Purkinje cell (primary cell): ENCODE data around the gene TMX4. TPM values are rescaled to one million over a fixed set of nuclear protein-coding genes. Genes with fewer than 3 reads are reported as not detected.

Experiments
- polyA plus RNA-seq: library from polyadenylated mRNA; unstranded; fragments of >200 nt; fragmentation: Nextera tagmentation; gene quantifications from 2 replicates; pipeline ENCODE4 v1.2.1, GENCODE V29; 2014

The TMX4 gene, protein sequence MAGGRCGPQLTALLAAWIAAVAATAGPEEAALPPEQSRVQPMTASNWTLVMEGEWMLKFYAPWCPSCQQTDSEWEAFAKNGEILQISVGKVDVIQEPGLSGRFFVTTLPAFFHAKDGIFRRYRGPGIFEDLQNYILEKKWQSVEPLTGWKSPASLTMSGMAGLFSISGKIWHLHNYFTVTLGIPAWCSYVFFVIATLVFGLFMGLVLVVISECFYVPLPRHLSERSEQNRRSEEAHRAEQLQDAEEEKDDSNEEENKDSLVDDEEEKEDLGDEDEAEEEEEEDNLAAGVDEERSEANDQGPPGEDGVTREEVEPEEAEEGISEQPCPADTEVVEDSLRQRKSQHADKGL
- polyA plus RNA-seq: 110 and 123 TPM in 2 replicates

DNA sequence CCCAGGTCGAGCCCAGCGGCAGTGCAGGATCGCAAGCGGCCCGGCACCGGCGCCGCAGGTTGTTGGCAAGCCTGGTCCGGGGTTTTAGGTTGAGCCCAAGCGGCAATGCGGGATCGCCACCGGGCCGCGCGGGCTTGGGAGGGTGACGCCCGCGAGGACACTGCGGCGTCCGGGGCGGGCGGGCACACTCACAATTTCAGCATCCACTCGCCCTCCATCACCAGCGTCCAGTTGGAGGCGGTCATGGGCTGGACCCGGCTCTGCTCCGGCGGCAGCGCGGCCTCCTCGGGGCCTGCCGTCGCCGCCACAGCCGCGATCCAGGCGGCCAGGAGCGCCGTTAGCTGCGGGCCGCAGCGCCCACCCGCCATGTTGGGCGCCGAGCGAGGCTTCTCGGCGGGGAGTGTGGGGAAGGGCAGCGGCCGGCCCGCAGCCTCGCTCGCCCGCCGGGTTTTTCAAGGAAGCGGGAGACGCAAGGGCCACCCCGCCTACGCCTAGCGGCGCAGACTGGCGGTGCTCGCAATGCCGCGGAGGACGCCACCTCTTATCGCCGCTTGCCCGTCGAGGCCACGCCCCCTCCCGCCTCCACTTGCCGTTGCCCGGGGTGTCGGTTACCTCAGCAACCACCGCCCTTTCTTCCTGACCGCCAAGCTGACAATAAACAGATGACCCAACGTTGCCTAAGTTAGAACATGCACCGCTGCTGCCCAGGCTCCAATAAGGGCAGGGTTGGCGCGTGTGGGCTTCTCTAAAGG, at the start of gene TMX4:
TMX4 (minus strand) TSS at position 516 of the 752 bp plus-strand sequence; CDS start at position 368, 148 bp downstream.

DNA sequence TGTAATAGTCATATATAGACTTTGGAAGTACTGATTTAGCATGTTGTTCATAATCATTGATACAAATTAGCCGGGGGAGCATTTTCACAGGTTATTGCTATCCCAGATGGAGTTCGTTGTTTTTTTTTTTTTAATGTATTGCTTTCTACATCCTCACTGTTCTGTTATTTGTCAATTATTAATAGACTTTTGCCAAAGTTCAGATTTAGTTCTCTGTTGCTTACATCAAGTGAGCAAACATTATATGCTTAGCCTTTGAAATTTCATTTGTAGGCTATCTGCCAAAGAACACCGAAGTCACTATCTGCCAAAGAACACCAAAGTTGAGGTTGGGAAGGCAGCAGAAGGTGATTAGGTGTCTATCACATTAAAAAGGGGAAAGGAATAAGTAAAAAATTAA, 79.2 kb downstream of the TMX4 start, which contains the start of gene HAO1:
HAO1 (minus strand) TSS at position 118 of the 400 bp plus-strand sequence; CDS start at position 82, 36 bp downstream.

Other genes starting within 250 kb of the TMX4 start
- gene HAO1, start 79.3 kb downstream of the TMX4 start, polyA plus RNA-seq: not detected in 2 replicates
- 57.0 and 123 TPM in 2 replicates for gene PLCB1, start 112.5 kb upstream of the TMX4 start, polyA plus RNA-seq